ENCODE results near the gene ACADL.

Gene ACADL

GRCh38 chr2:210224941-210225672 is at the start of gene ACADL:
TSS of gene ACADL (minus strand) at chr2:210225447. CDS start at chr2:210225263, 184 bp downstream.
- no peak within 1 kb of the TSS for H3K4me3 ChIP-seq (ENCODE audit: low read depth, low read length)
- no peak for DNase-seq (ENCODE audit: low read depth)
- no peak for TF ChIP-seq CTCF (IDR thresholded peaks at IDR 0.05; ENCODE audit: insufficient read depth, low read depth, low read length, missing control alignments)

GRCh38 chr2:210271300-210271699 is 46.1 kb upstream of the ACADL start:
- no peak for DNase-seq (ENCODE audit: low read depth)
- TF ChIP-seq CTCF (IDR thresholded peaks at IDR 0.05; ENCODE audit: insufficient read depth, low read depth, low read length, missing control alignments) = no peak
- H3K4me3 ChIP-seq (ENCODE audit: low read depth, low read length) = no peak overlapping the region

GRCh38 chr2:210269148-210269547 is 43.9 kb upstream of the ACADL start:
- TF ChIP-seq CTCF (IDR thresholded peaks at IDR 0.05; ENCODE audit: insufficient read depth, low read depth, low read length, missing control alignments) = no peak
- no peak for DNase-seq (ENCODE audit: low read depth)
- no peak overlapping the region for H3K4me3 ChIP-seq (ENCODE audit: low read depth, low read length)

- no peak for TF ChIP-seq CTCF (IDR thresholded peaks at IDR 0.05; ENCODE audit: insufficient read depth, low read depth, low read length, missing control alignments)
- DNase-seq (ENCODE audit: low read depth) = no peak
- H3K4me3 ChIP-seq (ENCODE audit: low read depth, low read length) = no peak overlapping the region
Observed at GRCh38 chr2:210268281-210268680, 43.0 kb upstream of the ACADL start.

GRCh38 chr2:210267698-210268097 is 42.5 kb upstream of the ACADL start:
- TF ChIP-seq CTCF (IDR thresholded peaks at IDR 0.05; ENCODE audit: insufficient read depth, low read depth, low read length, missing control alignments) = no peak
- no peak for DNase-seq (ENCODE audit: low read depth)

GRCh38 chr2:210264282-210264681 is 39.0 kb upstream of the ACADL start:
- TF ChIP-seq CTCF (IDR thresholded peaks at IDR 0.05; ENCODE audit: insufficient read depth, low read depth, low read length, missing control alignments) = no peak
- no peak for DNase-seq (ENCODE audit: low read depth)

More at GRCh38 chr2:210267698-210268097, 42.5 kb upstream of the ACADL start:
- no peak overlapping the region for H3K4me3 ChIP-seq (ENCODE audit: low read depth, low read length)

GRCh38 chr2:210263841-210264240 is 38.6 kb upstream of the ACADL start:
- no peak for TF ChIP-seq CTCF (IDR thresholded peaks at IDR 0.05; ENCODE audit: insufficient read depth, low read depth, low read length, missing control alignments)
- H3K4me3 ChIP-seq (ENCODE audit: low read depth, low read length) = no peak overlapping the region
- DNase-seq (ENCODE audit: low read depth) = no peak

More at GRCh38 chr2:210264282-210264681, 39.0 kb upstream of the ACADL start:
- no peak overlapping the region for H3K4me3 ChIP-seq (ENCODE audit: low read depth, low read length)

All from GM12865 (cell line).